ENCODE data around the gene NR2F2.

The NR2F2 gene

DNA sequence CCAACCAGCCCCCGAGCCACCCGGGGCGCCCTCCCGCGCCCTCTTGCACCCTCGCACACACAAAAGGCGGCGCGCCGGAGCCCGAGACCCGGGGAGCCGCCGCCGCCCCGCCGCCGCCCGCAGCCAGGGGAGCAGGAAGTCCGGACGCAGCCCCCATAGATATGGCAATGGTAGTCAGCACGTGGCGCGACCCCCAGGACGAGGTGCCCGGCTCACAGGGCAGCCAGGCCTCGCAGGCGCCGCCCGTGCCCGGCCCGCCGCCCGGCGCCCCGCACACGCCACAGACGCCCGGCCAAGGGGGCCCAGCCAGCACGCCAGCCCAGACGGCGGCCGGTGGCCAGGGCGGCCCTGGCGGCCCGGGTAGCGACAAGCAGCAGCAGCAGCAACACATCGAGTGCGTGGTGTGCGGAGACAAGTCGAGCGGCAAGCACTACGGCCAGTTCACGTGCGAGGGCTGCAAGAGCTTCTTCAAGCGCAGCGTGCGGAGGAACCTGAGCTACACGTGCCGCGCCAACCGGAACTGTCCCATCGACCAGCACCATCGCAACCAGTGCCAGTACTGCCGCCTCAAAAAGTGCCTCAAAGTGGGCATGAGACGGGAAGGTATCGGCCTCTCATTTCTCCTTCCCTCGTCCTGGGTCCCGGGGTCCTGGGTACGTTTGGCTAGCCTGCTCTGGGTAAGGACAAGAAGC is 1.6 kb downstream of the NR2F2 start:
- DNase-seq (ENCODE audit: low read depth in 2 of 2): no peak

DNA sequence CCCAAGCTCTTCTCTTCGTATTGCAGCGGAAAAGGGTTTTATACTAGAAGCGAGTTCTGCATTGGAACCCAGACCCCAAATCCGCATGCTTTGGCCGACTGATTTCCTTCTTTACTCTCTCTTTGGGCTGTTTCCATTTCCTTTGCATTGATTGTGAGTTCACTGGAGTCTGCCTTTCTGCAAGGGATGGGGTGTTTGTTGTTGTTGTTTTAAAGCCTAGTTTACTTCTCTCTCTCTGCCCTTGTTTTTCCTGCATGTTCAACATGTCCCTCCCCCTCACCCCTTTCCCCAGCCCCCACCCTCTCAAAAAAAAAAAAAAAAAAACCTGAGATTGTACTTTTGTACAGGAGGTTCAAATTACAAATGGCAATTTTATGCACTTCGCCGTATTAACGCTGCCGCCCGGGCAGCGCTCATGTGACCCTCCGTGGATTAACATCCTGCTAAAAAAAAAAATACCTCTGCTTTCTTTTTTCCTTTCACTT is 2.2 kb downstream of the NR2F2 start:
- DNase-seq (ENCODE audit: low read depth in 2 of 2): no peak

DNA sequence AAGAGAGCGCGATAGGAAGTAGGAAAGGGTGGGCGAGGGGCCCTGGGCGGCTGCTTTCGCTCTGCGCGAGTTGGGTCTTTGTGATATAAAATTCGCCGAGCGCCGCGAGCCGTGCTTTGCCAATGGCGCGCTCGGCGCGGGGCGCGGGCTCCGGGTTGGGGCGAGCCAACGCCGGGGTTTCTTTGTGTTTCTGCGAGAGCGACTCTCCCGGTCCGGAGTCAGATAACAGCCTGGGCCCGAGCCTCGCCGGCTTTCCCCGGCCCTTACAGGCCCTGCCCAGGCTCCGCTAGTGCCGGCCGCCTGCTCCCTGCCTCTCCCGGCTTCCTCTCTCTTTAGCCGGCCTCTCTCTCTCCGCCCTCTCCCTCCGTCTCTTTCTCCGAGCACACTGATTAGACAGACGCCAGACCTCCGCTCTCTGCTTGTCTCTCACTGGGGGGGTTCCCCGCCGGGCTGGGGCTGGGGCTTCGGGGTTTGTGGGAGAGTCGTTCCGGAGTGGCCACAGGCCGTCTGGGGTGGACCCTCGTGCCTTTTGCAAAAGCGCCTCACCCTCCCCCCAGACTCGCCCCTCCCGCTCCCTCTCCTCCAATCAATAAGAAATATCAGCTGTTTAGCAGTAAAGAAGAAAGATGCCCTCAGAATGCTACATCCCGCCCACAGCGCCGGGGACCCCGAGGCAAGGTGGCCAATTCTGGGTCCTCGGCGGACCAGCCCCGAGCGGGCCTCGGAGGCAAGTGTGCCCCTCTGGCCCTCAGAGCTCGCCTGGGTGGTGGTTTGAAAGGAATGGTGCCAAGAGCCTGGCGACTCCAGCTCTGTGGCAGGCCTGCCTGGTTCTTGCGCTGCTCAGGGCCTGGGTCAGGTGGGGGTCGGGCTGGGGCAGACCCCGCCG is 2.9 kb downstream of the NR2F2 start:
- DNase-seq (ENCODE audit: low read depth in 2 of 2): no peak

DNA sequence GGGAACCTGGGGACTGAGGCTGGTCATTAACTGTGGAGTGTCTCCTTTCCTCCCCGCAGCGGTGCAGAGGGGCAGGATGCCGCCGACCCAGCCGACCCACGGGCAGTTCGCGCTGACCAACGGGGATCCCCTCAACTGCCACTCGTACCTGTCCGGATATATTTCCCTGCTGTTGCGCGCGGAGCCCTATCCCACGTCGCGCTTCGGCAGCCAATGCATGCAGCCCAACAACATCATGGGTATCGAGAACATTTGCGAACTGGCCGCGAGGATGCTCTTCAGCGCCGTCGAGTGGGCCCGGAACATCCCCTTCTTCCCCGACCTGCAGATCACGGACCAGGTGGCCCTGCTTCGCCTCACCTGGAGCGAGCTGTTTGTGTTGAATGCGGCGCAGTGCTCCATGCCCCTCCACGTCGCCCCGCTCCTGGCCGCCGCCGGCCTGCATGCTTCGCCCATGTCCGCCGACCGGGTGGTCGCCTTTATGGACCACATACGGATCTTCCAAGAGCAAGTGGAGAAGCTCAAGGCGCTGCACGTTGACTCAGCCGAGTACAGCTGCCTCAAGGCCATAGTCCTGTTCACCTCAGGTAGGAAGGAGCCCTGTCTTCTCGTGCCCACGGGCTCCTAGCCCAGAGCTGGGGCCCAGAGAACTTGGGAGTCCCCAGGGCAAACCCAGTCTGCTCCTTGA is 3.7 kb downstream of the NR2F2 start:
- no peak for DNase-seq (ENCODE audit: low read depth in 2 of 2)

DNA sequence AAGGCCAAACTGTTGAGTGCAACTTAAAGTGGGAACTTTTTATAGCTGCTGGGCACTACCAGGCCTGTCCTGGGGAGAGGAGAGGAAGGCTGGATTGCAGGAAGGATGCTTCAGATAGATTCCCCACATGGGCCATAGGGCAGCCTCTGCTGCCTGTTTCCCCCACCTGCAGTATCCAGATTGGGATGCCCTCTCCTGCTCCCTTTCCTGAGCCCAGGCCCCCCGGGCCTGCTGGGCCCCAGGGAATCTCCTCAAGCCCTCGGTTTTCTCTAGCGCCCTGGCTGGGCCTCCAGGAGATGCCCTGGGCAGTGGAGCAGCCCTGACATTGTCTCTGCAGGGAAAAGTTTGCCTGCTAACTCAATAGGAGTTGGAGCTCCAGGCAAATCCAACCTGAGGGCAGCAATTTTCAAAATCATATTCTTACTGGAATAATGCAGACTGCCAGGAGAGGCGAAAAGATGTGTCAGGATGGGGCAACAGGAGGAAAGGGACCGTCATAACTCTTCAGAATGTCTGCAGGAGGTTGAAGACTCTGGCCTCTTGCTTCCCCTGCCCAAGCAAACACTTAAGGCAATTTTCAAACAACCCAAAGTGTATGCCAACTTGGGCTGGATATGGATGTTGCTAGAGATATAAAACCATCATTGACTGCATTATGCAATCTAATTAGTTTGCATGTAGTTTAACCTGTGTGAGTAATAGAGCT is 4.4 kb downstream of the NR2F2 start:
- DNase-seq (ENCODE audit: low read depth in 2 of 2): no peak

DNA sequence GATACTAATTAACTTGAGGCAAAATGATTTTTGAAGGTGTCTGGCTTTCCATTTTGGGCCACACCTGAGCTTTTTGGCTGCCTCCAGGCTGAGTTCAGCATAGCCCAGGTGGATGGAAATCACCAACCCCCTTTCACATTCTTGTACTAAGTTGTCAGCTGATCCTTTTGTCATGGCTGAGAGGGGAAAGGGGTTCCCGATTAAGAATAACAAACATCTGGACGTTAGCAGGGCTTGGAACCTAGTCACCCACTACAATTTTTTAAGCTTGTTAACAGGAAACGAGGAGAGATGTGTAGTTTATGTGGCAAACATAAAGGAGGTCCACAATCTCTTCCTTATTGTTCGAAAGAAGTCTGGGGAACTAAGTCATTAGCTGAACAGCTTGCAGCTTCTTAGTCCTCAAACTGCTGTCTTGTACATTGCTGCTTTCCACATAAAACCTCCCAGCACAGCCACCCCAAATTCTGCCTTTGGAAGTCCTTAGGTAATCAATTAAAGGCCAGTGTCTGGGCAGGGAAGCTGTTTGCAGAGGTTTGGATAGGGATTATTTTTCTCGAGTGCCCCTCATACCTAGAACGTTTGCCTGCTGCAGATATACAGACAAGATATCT is 5.0 kb downstream of the NR2F2 start:
- DNase-seq (ENCODE audit: low read depth in 2 of 2): no peak

DNA sequence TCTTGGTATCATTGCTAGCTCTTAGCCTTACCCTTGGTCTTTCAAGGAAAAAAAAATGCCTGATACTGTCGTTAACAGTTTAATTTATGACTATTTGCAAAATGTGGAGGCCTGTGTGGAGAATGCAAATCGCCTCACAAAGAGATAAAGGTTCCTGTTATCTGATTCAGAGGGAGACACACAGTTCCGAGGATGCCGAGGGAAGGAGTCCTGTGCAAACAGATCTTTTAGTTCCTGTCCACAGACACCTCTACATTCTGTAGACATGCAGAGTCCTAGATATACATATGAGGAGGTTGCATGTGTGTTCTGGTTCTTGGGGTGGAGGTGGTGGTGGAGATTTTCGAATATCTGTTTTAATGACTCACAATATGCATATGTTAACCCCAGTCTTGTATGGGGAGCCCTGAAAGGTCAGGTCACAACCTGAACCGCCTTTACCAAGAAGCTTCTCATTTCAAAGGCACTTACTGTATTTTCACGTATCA is 5.7 kb downstream of the NR2F2 start:
- DNase-seq (ENCODE audit: low read depth in 2 of 2): no peak

DNA sequence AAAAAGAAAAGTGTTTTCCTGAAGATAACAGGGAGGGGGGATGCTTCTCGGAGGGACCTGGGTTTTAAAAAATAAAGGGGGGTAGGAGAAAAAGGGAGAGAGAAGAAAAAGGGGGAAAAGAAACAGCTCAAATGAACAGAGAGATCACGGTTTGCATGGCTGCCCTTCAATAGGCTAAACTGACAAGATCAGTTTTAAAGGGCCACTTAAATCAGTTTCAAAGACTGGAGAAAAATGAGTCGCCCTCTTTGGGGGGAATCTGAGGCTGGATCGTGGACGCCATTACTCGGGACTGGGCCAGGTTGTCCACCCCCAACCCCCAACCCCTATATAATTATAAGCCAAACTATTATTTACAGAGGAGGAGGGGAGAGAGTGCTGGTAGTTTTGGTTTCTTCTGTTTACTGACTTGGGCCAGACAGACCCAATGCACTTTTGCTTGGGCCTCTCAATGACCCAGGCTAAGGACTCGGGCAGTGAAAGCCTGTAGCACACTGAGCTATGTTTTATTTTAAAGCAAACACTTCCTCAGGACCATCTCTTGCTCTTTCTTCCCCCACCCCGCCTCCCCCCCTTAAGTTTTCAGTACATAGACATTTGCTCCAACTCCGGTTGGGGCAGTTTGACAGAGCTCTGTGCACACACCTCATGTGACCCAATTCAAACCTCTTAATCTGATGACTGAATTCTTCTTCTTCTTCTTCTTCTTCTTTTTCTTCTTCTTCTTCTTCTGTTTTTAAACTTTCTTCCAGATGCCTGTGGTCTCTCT is 6.3 kb downstream of the NR2F2 start:
- DNase-seq (ENCODE audit: low read depth in 2 of 2): no peak

DNA sequence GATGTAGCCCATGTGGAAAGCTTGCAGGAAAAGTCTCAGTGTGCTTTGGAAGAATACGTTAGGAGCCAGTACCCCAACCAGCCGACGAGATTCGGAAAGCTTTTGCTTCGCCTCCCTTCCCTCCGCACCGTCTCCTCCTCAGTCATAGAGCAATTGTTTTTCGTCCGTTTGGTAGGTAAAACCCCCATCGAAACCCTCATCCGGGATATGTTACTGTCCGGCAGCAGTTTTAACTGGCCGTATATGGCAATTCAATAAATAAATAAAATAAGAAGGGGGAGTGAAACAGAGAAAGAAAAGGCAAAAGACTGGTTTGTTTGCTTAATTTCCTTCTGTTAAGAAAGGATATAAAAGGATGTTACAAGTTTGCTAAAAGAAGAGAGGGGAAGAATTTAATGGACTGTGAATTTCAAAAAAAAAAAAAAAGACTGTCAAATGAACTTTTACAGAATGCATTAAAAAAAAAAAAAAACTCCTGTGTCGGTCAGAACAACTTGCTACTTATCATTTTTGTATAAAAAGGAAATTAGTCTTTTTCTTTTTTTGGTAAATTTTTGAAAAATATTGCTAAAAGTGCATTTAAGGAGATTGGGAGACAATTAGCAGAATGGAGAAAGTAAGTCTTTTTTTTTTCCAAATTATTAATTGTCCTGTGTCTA is 7.0 kb downstream of the NR2F2 start:
- no peak for DNase-seq (ENCODE audit: low read depth in 2 of 2)

DNA sequence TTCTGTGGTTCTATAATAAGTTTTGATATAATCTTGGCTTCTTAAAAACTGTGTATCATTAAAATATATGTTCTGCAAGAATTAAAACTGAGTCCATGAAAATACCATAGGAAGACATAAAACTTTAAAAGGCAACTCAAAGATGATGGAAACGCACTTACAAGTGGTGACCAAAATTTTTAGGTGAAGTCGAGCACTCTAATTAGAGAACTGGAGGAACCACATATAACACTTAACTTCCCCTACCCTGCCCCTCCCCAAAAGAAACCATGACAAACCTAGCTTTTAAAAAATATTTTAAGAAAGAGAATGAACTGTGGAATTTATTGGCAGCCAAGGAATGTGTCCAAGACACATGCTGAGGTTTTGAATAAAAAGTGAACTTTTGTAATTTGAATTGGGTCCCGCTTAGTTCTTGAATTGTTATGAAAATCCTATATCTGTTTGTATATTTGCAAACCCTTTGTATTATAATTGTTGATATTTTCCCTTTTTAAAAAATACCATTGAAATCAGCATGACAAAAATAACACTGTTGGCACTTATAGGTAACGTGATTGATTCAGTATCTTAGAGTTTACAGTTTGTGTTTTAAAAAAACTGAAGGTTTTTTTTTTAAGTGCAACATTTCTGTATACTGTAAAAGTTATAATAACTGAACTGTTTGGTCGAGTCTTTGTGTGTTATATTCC is 7.7 kb downstream of the NR2F2 start:
- DNase-seq (ENCODE audit: low read depth in 2 of 2): no peak

DNA sequence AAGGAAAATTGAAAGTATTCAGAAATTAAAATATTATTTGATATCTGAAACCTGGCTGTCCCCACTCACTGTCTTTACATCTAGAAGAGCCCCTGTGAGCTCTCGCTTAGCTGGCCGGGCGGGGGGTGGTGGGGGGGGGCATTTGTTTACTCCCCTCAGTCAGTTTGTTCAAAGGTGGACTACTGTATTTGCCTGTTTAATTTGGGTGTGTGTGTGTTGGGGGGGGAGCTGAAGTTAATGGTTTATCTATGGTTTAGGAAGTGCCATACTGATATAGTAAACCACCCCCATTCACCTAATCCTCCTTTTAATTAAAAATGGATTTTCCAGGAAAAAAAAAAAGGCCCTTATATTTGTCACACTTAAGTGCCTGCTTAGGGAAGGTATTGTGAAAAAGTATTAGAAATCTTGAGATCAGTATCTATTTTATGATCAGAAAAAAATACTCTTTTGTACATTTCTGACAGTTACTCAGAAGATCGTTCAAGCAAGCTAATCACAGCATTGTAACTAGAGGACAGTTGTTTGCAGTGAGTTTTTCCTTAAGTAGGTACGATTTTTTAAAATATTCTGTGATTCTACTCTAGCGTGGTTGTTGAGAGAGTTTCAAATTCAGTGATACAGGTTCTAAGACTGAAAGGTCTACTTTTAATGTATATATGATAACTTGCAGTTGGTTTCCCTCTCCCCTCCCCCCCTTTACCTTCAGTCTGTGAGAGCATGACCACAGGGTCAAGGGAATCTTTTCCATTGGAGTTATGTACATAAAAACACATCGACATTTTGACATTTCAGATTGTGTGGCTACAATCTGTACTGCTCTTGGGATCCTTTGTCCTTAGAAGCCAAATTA is 8.5 kb downstream of the NR2F2 start:
- DNase-seq (ENCODE audit: low read depth in 2 of 2): no peak

DNA sequence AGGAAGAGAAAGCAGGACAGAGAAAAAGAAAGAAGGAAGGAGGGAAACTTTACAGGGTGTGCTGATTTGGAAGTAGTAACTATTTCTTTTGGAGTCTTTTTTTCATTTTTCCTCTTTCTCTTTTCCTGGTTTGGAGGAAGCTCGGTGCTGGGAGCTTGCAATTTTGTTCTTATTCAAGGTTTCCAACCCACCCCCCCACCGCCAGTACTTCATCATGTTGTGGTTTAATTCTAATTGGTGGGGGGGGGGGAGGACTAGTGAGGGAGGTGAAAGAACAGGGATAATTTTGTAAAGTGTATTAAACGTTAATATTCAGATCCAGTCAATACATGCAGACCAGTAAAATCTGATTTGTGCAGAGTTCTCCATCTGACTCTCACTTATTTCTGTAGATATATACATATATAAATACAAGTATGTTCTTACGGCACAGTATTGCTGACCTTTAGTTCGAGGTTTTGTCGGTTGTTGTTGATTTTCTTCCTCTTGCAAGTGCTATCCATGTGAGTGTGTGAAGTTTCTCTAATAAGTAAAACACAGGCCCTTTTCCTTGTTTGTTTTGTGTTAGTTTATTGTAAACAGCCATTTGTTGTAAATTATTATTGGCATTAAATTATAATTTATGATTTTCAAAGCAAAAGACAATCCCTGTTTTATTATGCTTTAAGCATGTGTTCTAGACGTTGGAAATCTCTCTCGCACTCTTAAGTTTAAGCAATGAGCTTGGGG is 9.3 kb downstream of the NR2F2 start:
- no peak for DNase-seq (ENCODE audit: low read depth in 2 of 2)

DNA sequence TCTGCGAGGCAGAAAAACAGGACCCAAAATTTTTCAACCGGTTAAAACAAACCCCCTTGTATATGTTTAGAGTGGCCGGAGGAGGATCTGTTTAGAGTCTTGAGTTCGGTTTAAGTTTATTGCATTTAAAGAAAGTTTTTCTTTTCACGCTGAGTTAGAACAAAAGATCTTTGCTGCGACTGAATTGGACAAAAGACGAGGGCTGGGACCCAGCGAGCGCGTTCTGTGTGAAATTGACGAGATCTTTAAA is 9.8 kb downstream of the NR2F2 start:
- DNase-seq (ENCODE audit: low read depth in 2 of 2): no peak

DNA sequence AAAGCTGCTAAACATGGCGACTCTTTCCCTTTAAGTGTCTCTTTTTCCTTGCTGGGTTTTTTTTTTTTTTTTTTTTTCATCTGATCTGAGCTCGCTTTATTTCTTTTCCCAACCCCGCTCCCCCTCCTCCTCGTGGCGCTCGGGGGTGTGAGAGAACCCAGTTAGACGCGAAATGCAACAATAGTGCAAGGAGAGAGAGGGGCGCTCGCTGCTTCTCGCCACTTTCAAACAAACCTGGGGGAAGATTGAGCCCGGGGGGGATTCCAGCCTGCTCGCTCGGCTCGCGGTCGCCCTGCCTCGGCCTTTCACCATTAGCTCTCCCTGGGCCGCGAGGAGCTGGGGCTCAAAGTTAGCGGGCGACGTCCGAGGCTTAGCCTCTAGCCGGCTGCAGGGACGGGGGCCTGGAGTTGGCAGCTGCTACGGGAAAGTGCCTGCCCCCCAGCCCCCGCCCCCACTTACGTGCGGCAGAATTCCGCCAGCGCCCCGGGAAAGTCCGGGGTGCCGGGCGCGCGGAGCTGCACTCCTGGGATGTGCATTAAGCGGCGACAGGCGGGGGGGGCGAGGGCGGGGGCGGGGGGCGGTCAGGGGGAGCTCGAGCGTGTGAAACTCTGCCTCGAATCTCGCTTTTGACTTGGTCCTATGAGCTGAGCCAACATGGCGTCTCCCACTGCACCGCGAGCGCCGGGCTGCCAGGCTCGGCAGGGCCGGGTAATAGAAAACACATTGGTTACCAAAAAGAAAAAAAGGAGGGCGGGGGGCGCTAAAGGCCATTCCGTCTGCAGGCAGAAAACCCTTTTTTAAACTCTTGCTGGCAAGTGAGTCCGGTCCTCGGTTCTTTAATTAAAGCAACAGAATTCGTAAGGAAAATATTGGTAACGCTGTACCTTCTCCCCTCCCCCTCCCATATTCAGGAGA is 10.4 kb downstream of the NR2F2 start:
- DNase-seq (ENCODE audit: low read depth in 2 of 2): no peak

DNA sequence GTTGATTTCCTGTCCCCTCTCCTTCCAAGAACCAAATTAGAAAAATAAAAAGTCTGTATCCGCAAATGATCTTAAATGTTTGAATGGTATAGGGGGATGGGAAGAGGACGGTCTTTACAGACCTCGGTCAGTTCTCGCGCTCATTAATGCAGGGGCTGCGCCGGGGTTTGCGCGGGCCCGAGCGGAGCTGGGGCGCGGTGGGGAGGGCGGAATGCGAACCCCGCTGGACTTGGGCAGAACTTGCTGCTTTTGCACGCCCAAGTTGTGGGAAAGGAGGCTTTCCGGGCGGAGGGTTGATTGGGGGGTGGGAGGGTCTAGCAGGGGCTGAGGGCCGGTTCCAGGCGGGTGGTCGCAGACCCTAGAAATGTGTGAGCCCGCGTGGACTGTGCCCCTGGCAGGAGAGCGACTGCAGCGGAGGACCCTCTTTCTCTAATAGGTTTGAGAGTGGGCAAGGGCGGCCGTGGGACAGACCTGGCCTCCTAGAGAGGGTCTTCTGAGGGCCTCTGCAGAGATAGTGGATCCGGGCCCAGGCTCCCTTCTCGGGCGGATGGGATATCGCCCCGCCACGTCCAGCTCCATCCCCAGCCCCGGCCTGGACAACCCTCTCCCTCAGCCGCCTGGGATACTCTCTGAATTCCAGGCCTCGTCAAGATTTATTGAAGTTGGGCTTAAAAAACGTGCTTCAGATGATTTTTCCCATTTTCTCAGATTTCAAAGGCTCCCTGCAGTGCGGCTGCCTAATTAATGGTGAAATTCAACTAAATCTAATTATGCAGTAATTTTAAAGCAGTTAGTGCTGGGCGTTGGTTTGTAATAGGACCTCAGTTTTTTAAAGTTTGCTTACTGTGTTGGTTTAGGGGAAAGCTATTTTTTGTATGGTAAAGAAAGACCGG is 11.3 kb downstream of the NR2F2 start:
- no peak for DNase-seq (ENCODE audit: low read depth in 2 of 2)
